Activated B cell treated with CpG ODN at 0.5 μM for 24 hours (primary cell): Measurements from ENCODE around the gene ARSB. TPM values are rescaled to one million over a fixed set of nuclear protein-coding genes. Genes with fewer than 3 reads are reported as not detected.
"Not testable (repeated sequence)": the region's sequence is repeated elsewhere in the genome, so short reads cannot be mapped to it uniquely, and the experiment has no call there.

Experiments
- ATAC-seq: fragments of 200-7000 bp; cut with Tn5 transposase; one replicate; pipeline ENCODE4 v1.10.0; 2021; ENCODE audit warnings: low read depth, mild to moderate bottlenecking, moderate library complexity
- CTCF ChIA-PET: fragments of 350-600 bp; sonication (Branson Sonifier 250); formaldehyde crosslinking; loops from one replicate; lab custom pipeline; 2021; ENCODE audit warnings: antibody characterized with exemption; lab: Charles Lee
- POLR2A ChIA-PET: fragments of 350-600 bp; sonication (Branson Sonifier 250); formaldehyde crosslinking; loops from one replicate; lab custom pipeline; 2021; ENCODE audit warnings: antibody characterized with exemption; lab: Charles Lee
- DNase-seq: peaks from one replicate; pipeline ENCODE4 v3.0.0; 2022
- H3K27ac Mint-ChIP-seq: one replicate; pipeline ENCODE4 v1.8.0; 2020; ENCODE audit warnings: mixed read lengths
- H3K27me3 Mint-ChIP-seq: one replicate; pipeline ENCODE4 v1.8.0; 2021; ENCODE audit warnings: mixed read lengths
- H3K36me3 Mint-ChIP-seq: one replicate; pipeline ENCODE4 v1.8.0; 2021; ENCODE audit warnings: low read depth, mixed read lengths
- H3K4me1 Mint-ChIP-seq: one replicate; pipeline ENCODE4 v1.8.0; 2021; ENCODE audit warnings: mixed read lengths
- H3K4me3 Mint-ChIP-seq: one replicate; pipeline ENCODE4 v1.8.0; 2020; ENCODE audit warnings: mild to moderate bottlenecking, mixed read lengths
- H3K9me3 Mint-ChIP-seq: one replicate; pipeline ENCODE4 v1.8.0; 2020; ENCODE audit warnings: mixed read lengths
- intact Hi-C: fragments of 100-400 bp; cut with micrococcal nuclease; formaldehyde crosslinking; loops from one replicate; pipeline ENCODE4 v1.15.1; 2024
- total RNA-seq: library from RNA; stranded (reverse); gene quantifications from 2 replicates; pipeline ENCODE4 v1.2.3, GENCODE V29; 2022
- TF ChIP-seq, protein P1 (sequence below): fragments of 200-600 bp; IDR thresholded peaks from one replicate; pipeline ENCODE4 v1.8.0; 2022; ENCODE audit warnings: antibody characterized with exemption, mild to moderate bottlenecking

ARSB gene
- total RNA-seq, 1 donor from 2014 or later: 15.6 TPM

DNA sequence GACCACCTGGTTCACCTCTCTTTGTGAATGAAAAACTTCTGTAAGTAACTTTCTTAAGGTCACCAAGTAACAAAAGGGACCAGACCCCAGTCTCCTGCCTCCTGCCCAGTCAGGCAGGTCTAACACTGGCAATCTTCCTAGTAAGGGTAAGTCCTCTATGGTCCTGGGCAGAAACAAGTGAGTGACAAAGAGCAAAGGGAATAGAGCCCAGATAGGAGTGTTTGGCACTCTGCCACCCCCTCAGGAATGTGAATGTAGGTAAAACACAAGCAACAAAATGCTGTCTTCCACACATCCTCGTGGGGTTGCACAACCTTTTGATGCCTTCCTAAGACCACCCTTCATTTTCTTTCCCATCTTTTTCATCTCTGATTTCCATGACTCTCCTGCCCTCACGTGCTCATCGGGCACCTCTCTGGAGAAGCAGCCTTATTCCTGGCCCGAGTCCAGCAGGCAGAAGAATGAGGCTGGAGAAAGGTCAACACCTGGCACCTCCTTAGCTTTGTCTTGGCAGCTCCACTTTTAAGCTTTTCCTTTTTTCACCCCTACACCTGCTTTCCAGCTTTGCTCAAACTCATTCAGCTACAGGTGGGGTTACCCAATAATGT, 246.3 kb downstream of the ARSB start:
- TF ChIP-seq, protein P1, sequence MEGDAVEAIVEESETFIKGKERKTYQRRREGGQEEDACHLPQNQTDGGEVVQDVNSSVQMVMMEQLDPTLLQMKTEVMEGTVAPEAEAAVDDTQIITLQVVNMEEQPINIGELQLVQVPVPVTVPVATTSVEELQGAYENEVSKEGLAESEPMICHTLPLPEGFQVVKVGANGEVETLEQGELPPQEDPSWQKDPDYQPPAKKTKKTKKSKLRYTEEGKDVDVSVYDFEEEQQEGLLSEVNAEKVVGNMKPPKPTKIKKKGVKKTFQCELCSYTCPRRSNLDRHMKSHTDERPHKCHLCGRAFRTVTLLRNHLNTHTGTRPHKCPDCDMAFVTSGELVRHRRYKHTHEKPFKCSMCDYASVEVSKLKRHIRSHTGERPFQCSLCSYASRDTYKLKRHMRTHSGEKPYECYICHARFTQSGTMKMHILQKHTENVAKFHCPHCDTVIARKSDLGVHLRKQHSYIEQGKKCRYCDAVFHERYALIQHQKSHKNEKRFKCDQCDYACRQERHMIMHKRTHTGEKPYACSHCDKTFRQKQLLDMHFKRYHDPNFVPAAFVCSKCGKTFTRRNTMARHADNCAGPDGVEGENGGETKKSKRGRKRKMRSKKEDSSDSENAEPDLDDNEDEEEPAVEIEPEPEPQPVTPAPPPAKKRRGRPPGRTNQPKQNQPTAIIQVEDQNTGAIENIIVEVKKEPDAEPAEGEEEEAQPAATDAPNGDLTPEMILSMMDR: no peak
- Mint-ChIP-seq H3K36me3 (no peaks in the 10 kb centered on the region), H3K27me3 (no peaks in the 10 kb centered on the region), H3K27ac (no peak overlapping the region), H3K9me3 (no peaks in the 10 kb centered on the region), H3K4me3 (no peak overlapping the region), H3K4me1 (peaks cover 25% of the 10 kb centered on the region)
- no peak for DNase-seq
- intact Hi-C loops: no loop called here
- POLR2A ChIA-PET: no interaction called here
- CTCF ChIA-PET: no interaction called here
- no peak for ATAC-seq

DNA sequence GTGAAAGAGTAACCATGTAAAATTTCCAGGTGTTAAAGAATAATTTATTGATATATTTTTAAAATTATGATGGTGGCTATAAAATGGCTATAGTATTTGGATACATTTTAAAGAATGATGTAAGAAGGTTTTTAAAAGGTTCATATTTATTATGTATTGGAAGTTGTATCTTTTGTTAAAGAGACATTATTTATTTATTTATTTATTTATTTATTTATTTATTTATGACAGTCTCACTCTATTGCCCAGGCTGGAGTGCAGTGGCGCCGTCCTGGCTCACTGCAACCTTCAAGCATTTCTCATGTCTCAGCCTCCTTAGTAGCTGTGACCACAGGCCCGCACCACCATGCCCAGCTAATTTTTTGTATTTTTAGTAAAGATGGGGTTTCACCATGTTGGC, 247.0 kb downstream of the ARSB start:
- H3K27me3 Mint-ChIP-seq: no peaks in the 10 kb centered on the region
- TF ChIP-seq, protein P1: no peak
- ChIA-PET POLR2A (no interaction called here), CTCF (no interaction called here)
- intact Hi-C loops: no loop called here
- H3K9me3 Mint-ChIP-seq: no peaks in the 10 kb centered on the region
- DNase-seq: no peak
- H3K27ac Mint-ChIP-seq: no peak overlapping the region
- ATAC-seq: no peak
- H3K36me3 Mint-ChIP-seq: no peaks in the 10 kb centered on the region
- peaks cover 32% of the 10 kb centered on the region for H3K4me1 Mint-ChIP-seq
- H3K4me3 Mint-ChIP-seq: no peak overlapping the region

DNA sequence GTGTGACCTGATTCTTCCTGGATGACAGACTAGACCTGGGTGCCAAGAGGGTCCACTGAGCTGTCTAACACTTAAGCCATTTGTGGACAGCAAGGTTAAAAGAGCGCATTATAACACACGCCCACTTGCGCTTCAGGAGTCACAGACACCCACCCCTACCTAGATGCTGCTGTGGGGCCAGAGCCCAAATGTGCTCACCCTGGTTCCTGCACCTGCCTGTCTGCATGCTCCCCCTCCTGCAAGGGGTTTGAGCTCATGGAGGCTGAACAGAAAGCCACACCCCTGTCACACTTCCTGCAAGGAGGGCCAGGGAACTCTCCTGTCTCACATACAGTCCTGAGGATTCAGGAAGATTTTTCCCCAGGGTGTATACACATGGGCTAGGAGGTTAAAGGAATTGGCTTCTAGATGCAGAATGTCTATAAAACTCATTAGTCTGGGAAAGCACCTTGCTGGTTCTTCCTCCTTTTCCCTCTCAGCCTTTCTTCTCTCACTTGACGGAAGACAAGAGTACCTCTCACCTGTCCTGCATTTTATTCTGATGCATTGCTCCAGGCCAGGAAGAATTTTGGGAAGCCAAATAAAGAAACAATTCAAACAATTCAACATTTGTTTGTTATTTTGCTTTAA, 249.2 kb downstream of the ARSB start:
- no peaks in the 10 kb centered on the region for H3K27me3 Mint-ChIP-seq
- intact Hi-C loops: no loop called here
- H3K36me3 Mint-ChIP-seq: no peaks in the 10 kb centered on the region
- DNase-seq: no peak
- peak overlapping the region; percentile 59 for H3K27ac Mint-ChIP-seq
- ChIA-PET POLR2A (interaction anchor here (1.6 kb wide), 1 partner anchor 21 kb away, joined by 3 read pairs; no protein-coding TSS in a partner anchor), CTCF (no interaction called here)
- no peaks in the 10 kb centered on the region for H3K9me3 Mint-ChIP-seq
- peaks cover 46% of the 10 kb centered on the region for H3K4me1 Mint-ChIP-seq
- TF ChIP-seq, protein P1: no peak
- ATAC-seq: peak; percentile 38
- no peak overlapping the region for H3K4me3 Mint-ChIP-seq

DNA sequence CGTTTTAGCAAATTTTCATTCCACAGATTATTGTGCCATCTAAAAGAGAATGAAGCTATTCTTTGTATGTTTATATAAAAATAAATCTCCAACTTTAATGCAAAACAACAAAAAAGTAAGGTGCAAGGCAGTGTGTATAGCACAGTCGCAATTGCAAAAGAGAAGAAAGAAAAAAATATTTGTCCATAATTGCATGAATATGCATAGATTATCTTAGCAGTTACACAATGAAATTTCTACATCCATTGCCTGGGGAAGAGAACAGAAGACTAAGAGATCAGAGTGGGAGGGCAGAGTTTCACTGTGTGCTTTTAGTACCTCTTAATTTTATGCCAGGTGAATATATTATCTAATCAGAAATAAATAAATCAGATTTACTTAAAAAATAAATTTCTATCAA, 250.2 kb downstream of the ARSB start:
- Mint-ChIP-seq H3K4me3 (no peak overlapping the region), H3K27me3 (no peaks in the 10 kb centered on the region), H3K36me3 (no peaks in the 10 kb centered on the region), H3K27ac (no peak overlapping the region), H3K9me3 (peaks cover 5% of the 10 kb centered on the region), H3K4me1 (peaks cover 55% of the 10 kb centered on the region)
- DNase-seq (no peak), ATAC-seq (no peak)
- TF ChIP-seq, protein P1: no peak
- CTCF ChIA-PET: no interaction called here
- intact Hi-C loops: no loop called here
- POLR2A ChIA-PET: interaction anchor here (1.6 kb wide), 1 partner anchor 22 kb away, joined by 3 read pairs; no protein-coding TSS in a partner anchor

DNA sequence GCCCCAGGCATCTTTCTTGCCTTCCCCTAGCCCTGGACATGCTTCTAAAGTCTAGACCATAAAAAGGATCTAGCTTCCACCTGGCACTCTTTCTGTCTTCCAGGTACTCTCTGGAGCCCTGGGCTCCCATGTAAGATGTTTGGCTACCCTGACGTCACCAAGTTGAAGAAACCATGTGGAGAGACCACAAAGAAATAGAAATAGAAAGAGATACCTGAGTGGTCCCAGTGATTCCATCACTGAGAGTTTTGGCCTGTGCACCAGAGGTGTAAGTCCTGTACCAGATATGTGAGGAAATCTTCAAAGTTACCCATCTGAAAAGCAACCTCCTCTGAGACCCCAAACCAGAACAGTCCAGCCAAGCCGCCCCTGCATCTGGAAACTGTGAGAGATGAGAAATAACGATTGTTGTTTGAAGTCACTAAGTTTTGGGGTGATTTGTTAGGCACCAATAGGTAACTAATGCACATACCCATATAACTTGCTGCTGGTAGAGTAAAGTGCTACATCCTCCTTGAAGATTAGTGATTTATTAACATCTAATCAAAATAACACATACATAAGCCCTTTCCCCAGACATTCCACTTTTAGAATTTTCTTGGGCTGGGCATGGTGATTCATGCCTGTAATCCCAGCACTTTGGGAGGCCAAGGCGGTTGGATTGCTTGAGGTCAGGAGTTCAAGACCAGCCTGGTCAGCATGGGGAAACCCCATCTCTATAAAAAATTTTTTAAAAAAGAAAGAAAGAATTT, 250.8 kb downstream of the ARSB start:
- TF ChIP-seq, protein P1: no peak
- ATAC-seq (no peak), DNase-seq (no peak)
- Mint-ChIP-seq H3K4me1 (peaks cover 61% of the 10 kb centered on the region), H3K4me3 (no peak overlapping the region), H3K27me3 (no peaks in the 10 kb centered on the region), H3K36me3 (no peaks in the 10 kb centered on the region), H3K27ac (peak overlapping the region; percentile 42), H3K9me3 (peaks cover 5% of the 10 kb centered on the region)
- POLR2A ChIA-PET: no interaction called here
- intact Hi-C loops: no loop called here
- CTCF ChIA-PET: no interaction called here

DNA sequence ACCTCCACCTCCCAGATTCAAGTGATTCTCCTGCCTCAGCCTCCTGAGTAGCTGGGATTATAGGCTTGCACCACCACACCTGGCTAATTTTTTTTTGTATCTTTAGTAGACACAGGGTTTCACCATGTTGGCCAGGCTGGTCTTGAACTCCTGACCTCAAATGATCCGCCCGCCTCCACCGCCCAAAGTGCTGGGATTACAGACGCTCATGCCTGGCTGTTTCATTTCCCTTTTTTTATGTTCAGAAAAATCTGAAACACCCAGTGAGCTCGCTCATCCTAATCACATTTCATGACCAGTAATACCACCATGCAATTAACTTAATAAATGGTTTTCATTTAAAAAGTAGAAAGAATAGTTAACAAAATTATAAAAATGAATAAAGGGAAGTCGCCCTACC, 252.4 kb downstream of the ARSB start:
- H3K4me1 Mint-ChIP-seq: peaks cover 71% of the 10 kb centered on the region
- H3K4me3 Mint-ChIP-seq, H3K36me3 Mint-ChIP-seq, H3K27me3 Mint-ChIP-seq, H3K27ac Mint-ChIP-seq, intact Hi-C loops, DNase-seq, ATAC-seq, H3K9me3 Mint-ChIP-seq, CTCF ChIA-PET: not testable (repeated sequence)
- POLR2A ChIA-PET: interaction anchor here (1.0 to 1.2 kb wide), 2 partner anchors 16 to 26 kb away, joined by 3 to 4 read pairs; no protein-coding TSS in a partner anchor
